DMS 273 (cell line): ENCODE data around the gene GRM1.
A peak's percentile ranks its signal among the peaks of the same experiment; 100 is the strongest.

Experiments
- DNase-seq: peaks from one replicate; lab custom pipeline; 2025; ENCODE audit not compliant: unreplicated experiment; lab: John Stamatoyannopoulos, UW

Gene GRM1

GRCh38 chr6:146267946-146268345, 239.1 kb downstream of the GRM1 start:
- no peak for DNase-seq

GRCh38 chr6:146269482-146269881, 240.6 kb downstream of the GRM1 start:
- no peak for DNase-seq

- peak; percentile 68 for DNase-seq
Observed at GRCh38 chr6:146271163-146271562, 242.3 kb downstream of the GRM1 start.

- no peak for DNase-seq
Observed at GRCh38 chr6:146273490-146273889, 244.6 kb downstream of the GRM1 start.

- DNase-seq, result no peak
Observed at GRCh38 chr6:146277142-146277541, 248.3 kb downstream of the GRM1 start.

GRCh38 chr6:146281651-146282362, 252.9 kb downstream of the GRM1 start:
- DNase-seq, result no peak

- DNase-seq, result no peak
Observed at GRCh38 chr6:146282837-146283236, 254.0 kb downstream of the GRM1 start.

- no peak for DNase-seq
Observed at GRCh38 chr6:146284311-146284710, 255.4 kb downstream of the GRM1 start.

- DNase-seq, result no peak
Observed at GRCh38 chr6:146286961-146287360, 258.1 kb downstream of the GRM1 start.

- no peak for DNase-seq
Observed at GRCh38 chr6:146287691-146288369, 259.0 kb downstream of the GRM1 start.

- DNase-seq, result peak; percentile 1
Observed at GRCh38 chr6:146289816-146290588, 261.1 kb downstream of the GRM1 start.

- no peak for DNase-seq
Observed at GRCh38 chr6:146290589-146290901, 261.7 kb downstream of the GRM1 start.

- DNase-seq, result no peak
Observed at GRCh38 chr6:146292506-146292905, 263.6 kb downstream of the GRM1 start.

GRCh38 chr6:146295695-146296094, 266.8 kb downstream of the GRM1 start:
- no peak for DNase-seq

- DNase-seq, result no peak
Observed at GRCh38 chr6:146297815-146298214, 269.0 kb downstream of the GRM1 start.

- peak; percentile 38 for DNase-seq
Observed at GRCh38 chr6:146300521-146300920, 271.7 kb downstream of the GRM1 start.

GRCh38 chr6:146301764-146302163, 272.9 kb downstream of the GRM1 start:
- no peak for DNase-seq

GRCh38 chr6:146302994-146303393, 274.1 kb downstream of the GRM1 start:
- no peak for DNase-seq

GRCh38 chr6:146304181-146304580, 275.3 kb downstream of the GRM1 start:
- no peak for DNase-seq

- no peak for DNase-seq
Observed at GRCh38 chr6:146305092-146305491, 276.2 kb downstream of the GRM1 start.

- no peak for DNase-seq
Observed at GRCh38 chr6:146305951-146306350, 277.1 kb downstream of the GRM1 start.

GRCh38 chr6:146310628-146311027, 281.8 kb downstream of the GRM1 start:
- DNase-seq, result no peak
